Neural cell (in vitro differentiated cells): ENCODE data around the gene KRTAP29-1. TPM values are rescaled to one million over a fixed set of nuclear protein-coding genes. Genes with fewer than 3 reads are reported as not detected.

Experiments
- H2AFZ ChIP-seq: fragments of 200-600, 300-800 bp; sonication (generic), shearing (Covaris generic); 2 replicates; pipeline ENCODE4 v1.6.0; 2014; ENCODE audit warnings: low read depth, mild to moderate bottlenecking, antibody characterized with exemption, low read length, moderate library complexity
- H3F3A ChIP-seq: fragments of 200-600 bp; shearing (Covaris generic); 2 replicates; pipeline ENCODE4 v1.6.1; 2016; ENCODE audit warnings: mild to moderate bottlenecking, moderate library complexity, mixed read lengths, antibody characterized with exemption, low read length; ENCODE audit not compliant: insufficient read depth, poor library complexity, severe bottlenecking
- H3K27ac ChIP-seq: fragments of 200-600, 300-800 bp; sonication (generic), shearing (Covaris generic); 2 replicates; pipeline ENCODE4 v1.5.1; 2014; ENCODE audit warnings: mild to moderate bottlenecking, low read length, moderate library complexity
- H3K27me3 ChIP-seq: fragments of 300-800, 200-600 bp; sonication (generic), shearing (Covaris generic); 2 replicates; pipeline ENCODE4 v1.6.0; 2014; ENCODE audit warnings: mild to moderate bottlenecking, low read depth, low read length, moderate library complexity; ENCODE audit not compliant: insufficient read depth
- H3K36me3 ChIP-seq: fragments of 300-800, 200-600 bp; sonication (generic), shearing (Covaris generic); 2 replicates; pipeline ENCODE4 v1.5.1; 2014; ENCODE audit warnings: mild to moderate bottlenecking, antibody characterized with exemption, low read length, moderate library complexity; ENCODE audit not compliant: insufficient read depth
- H3K4me2 ChIP-seq: fragments of 300-800, 200-600 bp; sonication (generic), shearing (Covaris generic); 2 replicates; pipeline ENCODE4 v1.6.0; 2014; ENCODE audit warnings: mild to moderate bottlenecking, low read length
- H3K4me3 ChIP-seq: fragments of 300-800, 200-600 bp; sonication (generic), shearing (Covaris generic); 2 replicates; pipeline ENCODE4 v1.5.1; 2014; ENCODE audit warnings: mild to moderate bottlenecking, low read length, moderate library complexity
- H3K79me2 ChIP-seq: fragments of 200-600 bp; shearing (Covaris generic); replicated peaks from 2 replicates; pipeline ENCODE4 v1.6.0; 2014; ENCODE audit warnings: mild to moderate bottlenecking, low read length, moderate library complexity; ENCODE audit not compliant: insufficient read depth
- H3K9ac ChIP-seq: fragments of 300-800, 200-600 bp; sonication (generic), shearing (Covaris generic); 2 replicates; pipeline ENCODE4 v1.6.1; 2016; ENCODE audit warnings: mild to moderate bottlenecking, low read length, mixed read lengths
- H3K9me2 ChIP-seq: fragments of 200-600 bp; shearing (Covaris generic); 2 replicates; pipeline ENCODE4 v1.6.1; 2016; ENCODE audit warnings: mild to moderate bottlenecking, low read length, mixed read lengths; ENCODE audit not compliant: insufficient read depth
- H3K9me3 ChIP-seq: fragments of 200-600, 300-800 bp; sonication (generic), shearing (Covaris generic); 2 replicates; pipeline ENCODE4 v1.6.1; 2016; ENCODE audit warnings: mild to moderate bottlenecking, mixed run types, low read length, moderate library complexity, mixed read lengths
- H4K20me1 ChIP-seq: fragments of 200-600 bp; shearing (Covaris generic); 2 replicates; pipeline ENCODE4 v1.6.1; 2016; ENCODE audit warnings: mild to moderate bottlenecking, mixed run types; ENCODE audit not compliant: insufficient read depth
- CTCF ChIP-seq: fragments of 450-650 bp; IDR thresholded peaks from 2 replicates; pipeline ENCODE4 v1.5.1; 2014; ENCODE audit warnings: antibody characterized with exemption, mild to moderate bottlenecking, moderate library complexity; ENCODE audit not compliant: poor library complexity, severe bottlenecking
- EP300 ChIP-seq: fragments of 450-650 bp; conservative IDR thresholded peaks from 2 replicates; pipeline ENCODE4 v1.6.1; 2014; ENCODE audit warnings: antibody characterized with exemption, mild to moderate bottlenecking, moderate library complexity; ENCODE audit not compliant: poor library complexity, severe bottlenecking
- EZH2 ChIP-seq: fragments of 200-600, 300-800 bp; shearing (Covaris generic), sonication (generic); IDR thresholded peaks from 2 replicates; pipeline ENCODE4 v1.6.1; 2014; ENCODE audit warnings: antibody characterized with exemption, low read length, borderline replicate concordance, mild to moderate bottlenecking; ENCODE audit not compliant: insufficient read depth, poor library complexity, severe bottlenecking
- MXI1 ChIP-seq: fragments of 450-650 bp; conservative IDR thresholded peaks from 2 replicates; pipeline ENCODE4 v1.6.1; 2014; ENCODE audit warnings: antibody characterized with exemption, mild to moderate bottlenecking; ENCODE audit not compliant: poor library complexity, severe bottlenecking
- POLR2AphosphoS5 ChIP-seq: IDR thresholded peaks from 2 replicates; pipeline ENCODE4 v1.6.1; 2012
- RAD21 ChIP-seq: fragments of 450-650 bp; conservative IDR thresholded peaks from 2 replicates; pipeline ENCODE4 v1.6.1; 2014; ENCODE audit warnings: antibody characterized with exemption, mild to moderate bottlenecking, moderate library complexity
- REST ChIP-seq: IDR thresholded peaks from 2 replicates; pipeline ENCODE4 v1.6.1; 2012; ENCODE audit warnings: borderline replicate concordance
- SMC3 ChIP-seq: fragments of 450-650 bp; conservative IDR thresholded peaks from 2 replicates; pipeline ENCODE4 v1.6.1; 2014; ENCODE audit warnings: antibody characterized with exemption, mild to moderate bottlenecking, moderate library complexity; ENCODE audit not compliant: poor library complexity
- TAF1 ChIP-seq: IDR thresholded peaks from 2 replicates; pipeline ENCODE4 v1.6.1; 2012; ENCODE audit warnings: low read depth
- polyA plus RNA-seq: library from polyadenylated mRNA; depleted of rRNA; stranded (reverse); fragments of >200 nt; gene quantifications from 2 replicates; pipeline ENCODE4 v1.2.3, GENCODE V29; 2014

KRTAP29-1 gene
- polyA plus RNA-seq, 1 donor from 2014 or later: not detected

GRCh38 chr17:41308918-41309359 lies 6.3 kb upstream of the KRTAP29-1 start, which contains the start of gene KRTAP16-1:
TSS of gene KRTAP16-1 (minus strand) at chr17:41309309. CDS start at chr17:41309253, 56 bp downstream.
- H3K9ac ChIP-seq: no peak within 1 kb of the TSS
- H3K4me2 ChIP-seq: no peak within 1 kb of the TSS
- no peaks in the 10 kb centered on the region for H3K9me3 ChIP-seq
- TF ChIP-seq RAD21 (no peak), POLR2AphosphoS5 (no peak), REST (no peak), SMC3 (no peak), EP300 (no peak), EZH2 (no peak), TAF1 (no peak), MXI1 (no peak), CTCF (no peak)
- H3F3A ChIP-seq: no peaks in the 10 kb centered on the region
- H3K79me2 ChIP-seq: no peaks in the 10 kb centered on the region
- H4K20me1 ChIP-seq: no peaks in the 10 kb centered on the region
- H3K4me3 ChIP-seq: no peak within 1 kb of the TSS
- H3K9me2 ChIP-seq: no peaks in the 10 kb centered on the region
- H3K27ac ChIP-seq: no peak within 1 kb of the TSS
- no peak within 1 kb of the TSS for H2AFZ ChIP-seq
- no peaks in the 10 kb centered on the region for H3K27me3 ChIP-seq
- H3K36me3 ChIP-seq: no peaks in the 10 kb centered on the region

- TF ChIP-seq CTCF (no peak), SMC3 (no peak), MXI1 (no peak), TAF1 (no peak), REST (no peak)
- no peak overlapping the region for H3K4me2 ChIP-seq
Observed at GRCh38 chr17:41308251-41308917, 5.7 kb upstream of the KRTAP29-1 start.

More at GRCh38 chr17:41308251-41308917, 5.7 kb upstream of the KRTAP29-1 start:
- Histone ChIP-seq H3K36me3 (no peaks in the 10 kb centered on the region), H4K20me1 (no peaks in the 10 kb centered on the region), H2AFZ (no peak overlapping the region), H3K9me2 (no peaks in the 10 kb centered on the region), H3K9ac (no peak overlapping the region), H3K79me2 (no peaks in the 10 kb centered on the region), H3F3A (no peaks in the 10 kb centered on the region), H3K27ac (no peak overlapping the region), H3K4me3 (no peak overlapping the region), H3K9me3 (no peaks in the 10 kb centered on the region), H3K27me3 (no peaks in the 10 kb centered on the region)
